MM.1S (cell line): ENCODE data around the gene PSMA5.
A peak's percentile ranks its signal among the peaks of the same experiment; 100 is the strongest.
"Not testable (repeated sequence)": the region's sequence is repeated elsewhere in the genome, so short reads cannot be mapped to it uniquely, and the experiment has no call there.

Source experiments
- DNase-seq: peaks from one replicate; pipeline ENCODE4 v3.0.0-alpha.2; 2015
- H2AFZ ChIP-seq: fragments of 300-600 bp; sonication (generic); 2 replicates; pipeline ENCODE4 v1.6.0; 2016; ENCODE audit warnings: antibody characterized with exemption, low read length
- H3F3A ChIP-seq: fragments of 300-600 bp; sonication (generic); 2 replicates; pipeline ENCODE4 v1.6.1; 2016; ENCODE audit warnings: mild to moderate bottlenecking, antibody characterized with exemption, low read length, moderate library complexity, mixed read lengths; ENCODE audit not compliant: insufficient read depth
- H3K27ac ChIP-seq: fragments of 300-600 bp; sonication (generic); 2 replicates; pipeline ENCODE4 v1.5.1; 2016; ENCODE audit warnings: mild to moderate bottlenecking, low read length
- H3K27me3 ChIP-seq: fragments of 300-600 bp; sonication (generic); replicated peaks from 2 replicates; pipeline ENCODE4 v1.6.0; 2016; ENCODE audit warnings: low read length; ENCODE audit not compliant: insufficient read depth
- H3K36me3 ChIP-seq: fragments of 300-600 bp; sonication (generic); replicated peaks from 2 replicates; pipeline ENCODE4 v1.6.1; 2016; ENCODE audit warnings: mild to moderate bottlenecking, low read length, mixed read lengths; ENCODE audit not compliant: insufficient read depth
- H3K4me1 ChIP-seq: fragments of 300-600 bp; sonication (generic); 2 replicates; pipeline ENCODE4 v1.6.1; 2016; ENCODE audit warnings: low read length, mixed read lengths
- H3K4me2 ChIP-seq: fragments of 300-600 bp; sonication (generic); 2 replicates; pipeline ENCODE4 v1.6.0; 2016; ENCODE audit warnings: low read depth, low read length
- H3K4me3 ChIP-seq: fragments of 300-600 bp; sonication (generic); 2 replicates; pipeline ENCODE4 v1.5.1; 2016; ENCODE audit warnings: low read length, mixed read lengths
- H3K79me2 ChIP-seq: fragments of 300-600 bp; sonication (generic); 2 replicates; pipeline ENCODE4 v1.6.1; 2016; ENCODE audit warnings: mixed run types, low read length, mixed read lengths
- H3K9ac ChIP-seq: fragments of 300-600 bp; sonication (generic); 2 replicates; pipeline ENCODE4 v1.6.1; 2016; ENCODE audit warnings: low read length, mixed read lengths
- H3K9me2 ChIP-seq: fragments of 300-600 bp; sonication (generic); replicated peaks from 2 replicates; pipeline ENCODE4 v1.6.1; 2016; ENCODE audit warnings: mild to moderate bottlenecking, low read length, mixed read lengths; ENCODE audit not compliant: insufficient read depth
- H3K9me3 ChIP-seq: fragments of 300-600 bp; sonication (generic); replicated peaks from 2 replicates; pipeline ENCODE4 v1.6.1; 2016; ENCODE audit warnings: mild to moderate bottlenecking, low read length, mixed read lengths; ENCODE audit not compliant: insufficient read depth
- H4K20me1 ChIP-seq: fragments of 300-600 bp; sonication (generic); 2 replicates; pipeline ENCODE4 v1.6.1; 2016; ENCODE audit warnings: mild to moderate bottlenecking, low read length, moderate library complexity, mixed read lengths; ENCODE audit not compliant: insufficient read depth
- CTCF ChIP-seq: fragments of 300-600 bp; sonication (generic); IDR thresholded peaks from 2 replicates; pipeline ENCODE4 v1.5.1; 2016; ENCODE audit warnings: antibody characterized with exemption, low read length, mixed read lengths
- EZH2 ChIP-seq: fragments of 300-600 bp; sonication (generic); optimal IDR thresholded peaks from 2 replicates; pipeline ENCODE3; 2017; ENCODE audit warnings: low read depth, mild to moderate bottlenecking, antibody characterized with exemption, low read length, mixed read lengths
- EZH2phosphoT487 ChIP-seq: fragments of 300-600 bp; sonication (generic); IDR thresholded peaks from 2 replicates; pipeline ENCODE4 v1.6.1; 2018; ENCODE audit warnings: antibody characterized with exemption, low read length

Gene PSMA5

GRCh38 chr1:109426281-109427170, at the start of gene PSMA5:
Gene PSMA5, minus strand, starts transcription at chr1:109426448. Its CDS starts 118 bp downstream, at chr1:109426330.
- H3K36me3 ChIP-seq: no peaks in the 10 kb centered on the region
- peaks cover 17% of the 10 kb centered on the region for H3F3A ChIP-seq
- H3K9me2 ChIP-seq: no peaks in the 10 kb centered on the region
- TF ChIP-seq EZH2phosphoT487 (no peak), EZH2 (no peak), CTCF (no peak)
- peak within 1 kb of the TSS; percentile 82 for H3K4me2 ChIP-seq
- peak within 1 kb of the TSS; percentile 76 for H3K9ac ChIP-seq
- peak within 1 kb of the TSS; percentile 76 for H3K27ac ChIP-seq
- peaks cover 43% of the 10 kb centered on the region for H3K79me2 ChIP-seq
- no peaks in the 10 kb centered on the region for H3K4me1 ChIP-seq
- H2AFZ ChIP-seq: peak within 1 kb of the TSS; percentile 72
- peak; percentile 93 for DNase-seq
- H4K20me1 ChIP-seq: no peaks in the 10 kb centered on the region
- no peaks in the 10 kb centered on the region for H3K9me3 ChIP-seq
- H3K4me3 ChIP-seq: peak within 1 kb of the TSS; percentile 82
- H3K27me3 ChIP-seq: no peaks in the 10 kb centered on the region

- no peaks in the 10 kb centered on the region for H3K9me2 ChIP-seq
- H4K20me1 ChIP-seq: no peaks in the 10 kb centered on the region
- no peaks in the 10 kb centered on the region for H3K9me3 ChIP-seq
- TF ChIP-seq EZH2 (no peak), EZH2phosphoT487 (no peak), CTCF (no peak)
- no peak overlapping the region for H3K4me3 ChIP-seq
- peaks cover 30% of the 10 kb centered on the region for H3K27me3 ChIP-seq
- H3K9ac ChIP-seq: no peak overlapping the region
- H3F3A ChIP-seq: no peaks in the 10 kb centered on the region
- H3K4me2 ChIP-seq: no peak overlapping the region
- H3K27ac ChIP-seq: no peak overlapping the region
- no peak overlapping the region for H2AFZ ChIP-seq
- H3K4me1 ChIP-seq: no peaks in the 10 kb centered on the region
- no peaks in the 10 kb centered on the region for H3K36me3 ChIP-seq
- no peak for DNase-seq
- no peaks in the 10 kb centered on the region for H3K79me2 ChIP-seq
Measured at GRCh38 chr1:109475261-109475660, 49.0 kb upstream of the PSMA5 start.

GRCh38 chr1:109474697-109475096, 48.4 kb upstream of the PSMA5 start:
- H3K27ac ChIP-seq: no peak overlapping the region
- no peaks in the 10 kb centered on the region for H3K36me3 ChIP-seq
- no peaks in the 10 kb centered on the region for H3K4me1 ChIP-seq
- H3K79me2 ChIP-seq: no peaks in the 10 kb centered on the region
- H3K9ac ChIP-seq: no peak overlapping the region
- peaks cover 33% of the 10 kb centered on the region for H3K27me3 ChIP-seq
- H2AFZ ChIP-seq: no peak overlapping the region
- H3K4me2 ChIP-seq: no peak overlapping the region
- TF ChIP-seq CTCF: no peak
- TF ChIP-seq EZH2: no peak
- no peak for TF ChIP-seq EZH2phosphoT487
- no peak for DNase-seq
- no peaks in the 10 kb centered on the region for H3F3A ChIP-seq
- H3K9me2 ChIP-seq: no peaks in the 10 kb centered on the region
- no peaks in the 10 kb centered on the region for H3K9me3 ChIP-seq
- no peak overlapping the region for H3K4me3 ChIP-seq
- H4K20me1 ChIP-seq: no peaks in the 10 kb centered on the region

- H3K27me3 ChIP-seq: peaks cover 40% of the 10 kb centered on the region
- H3K9me2 ChIP-seq, H2AFZ ChIP-seq, H3K4me1 ChIP-seq, H3K9ac ChIP-seq, DNase-seq, H3K27ac ChIP-seq, H3K9me3 ChIP-seq, H4K20me1 ChIP-seq, H3K79me2 ChIP-seq, H3F3A ChIP-seq, H3K4me2 ChIP-seq, H3K36me3 ChIP-seq, H3K4me3 ChIP-seq: not testable (repeated sequence)
Measured at GRCh38 chr1:109473284-109474057, 47.2 kb upstream of the PSMA5 start.
